Upper lobe of left lung (tissue), 6 donors: ENCODE data around the gene SLC1A2. TPM values are rescaled to one million over a fixed set of nuclear protein-coding genes. Genes with fewer than 3 reads are reported as not detected.

Source experiments
- ATAC-seq, 2 donors: fragments of 200-7000 bp; cut with Tn5 transposase; one replicate each; pipeline ENCODE4 v1.9.1; 2022; ENCODE audit warnings: mild to moderate bottlenecking in 2 of 2, moderate library complexity in 2 of 2; ENCODE audit not compliant: low FRiP score in 2 of 2
- DNase-seq, 2 donors: peaks; one replicate each; pipeline ENCODE4 v3.0.0-alpha.2; 2019 to 2020
- H3K27ac ChIP-seq, 4 donors: fragments of 200-600 bp; sonication (generic); one replicate each; pipeline ENCODE4 v1.5.1; 2016 to 2019
- H3K27me3 ChIP-seq, 4 donors: fragments of 200-600 bp; sonication (generic); one replicate each; pipeline ENCODE4 v1.5.1; 2017 to 2019
- H3K36me3 ChIP-seq, 4 donors: fragments of 200-600 bp; sonication (generic); one replicate each; pipeline ENCODE4 v1.5.1; 2016 to 2019
- H3K4me1 ChIP-seq, 4 donors: fragments of 200-600 bp; sonication (generic); one replicate each; pipeline ENCODE4 v1.5.1; 2018 to 2019
- H3K4me3 ChIP-seq, 4 donors: fragments of 200-600 bp; sonication (generic); one replicate each; pipeline ENCODE4 v1.5.1; 2017 to 2019; ENCODE audit warnings: mild to moderate bottlenecking in 2 of 4, moderate library complexity in 1 of 4
- H3K9me3 ChIP-seq, 4 donors: fragments of 200-600 bp; sonication (generic); one replicate each; pipeline ENCODE4 v1.5.1; 2018 to 2019
- EP300 ChIP-seq, 4 donors: sonication (generic); formaldehyde crosslinking; IDR thresholded peaks; one replicate each; pipeline ENCODE4 v1.5.1; 2017; ENCODE audit warnings: antibody characterized with exemption in 4 of 4, control low read depth in 2 of 4
- POLR2A ChIP-seq, 4 donors: fragments of 450-650 bp; IDR thresholded peaks; one replicate each; pipeline ENCODE4 v1.5.1; 2016 to 2017; ENCODE audit warnings: antibody characterized with exemption in 4 of 4, mild to moderate bottlenecking in 2 of 4
- POLR2AphosphoS5 ChIP-seq, 2 donors: sonication (generic); formaldehyde crosslinking; IDR thresholded peaks; one replicate each; pipeline ENCODE4 v1.5.1; 2017; ENCODE audit warnings: antibody characterized with exemption in 2 of 2
- WGBS, 2 donors: methylation state at CpG; one replicate each; pipeline ENCODE4 v1.1.5; 2017 to 2018; 5-methylcytosine and 5-hydroxymethylcytosine counted together
- total RNA-seq, 6 donors: library from RNA; depleted of rRNA in 4 of 6; stranded (reverse); fragments of >200 nt in 4 of 6; gene quantifications; one replicate each; pipeline versions ENCODE4 v1.1.0 to v1.2.1, GENCODE V29; 2016 to 2021
- TF ChIP-seq, protein P1 (sequence below), 6 experiments: fragments of 450-650 bp in 4 of 6; fragments of 200-600 bp in 2 of 6; sonication (generic) in 2 of 6; IDR thresholded peaks; one replicate each; pipeline ENCODE4 v1.5.1; 2016 to 2019; ENCODE audit warnings: antibody characterized with exemption in 6 of 6
- donor health status: DM: no; HTN: no; CAD: no; lungs with moderate emphysema.
- donor health status: DM: no; HTN: yes; CAD: no; lungs with severe emphysema.

SLC1A2 gene
- total RNA-seq, 6 donors from 2014 or later: 1.5 to 3.1 (median 2.0) TPM

- TF ChIP-seq POLR2AphosphoS5 (IDR thresholded peaks at IDR 0.05): no peak
- TF ChIP-seq EP300 (IDR thresholded peaks at IDR 0.05): no peak
- no peak for TF ChIP-seq POLR2A (IDR thresholded peaks at IDR 0.05)
- TF ChIP-seq, protein P1, sequence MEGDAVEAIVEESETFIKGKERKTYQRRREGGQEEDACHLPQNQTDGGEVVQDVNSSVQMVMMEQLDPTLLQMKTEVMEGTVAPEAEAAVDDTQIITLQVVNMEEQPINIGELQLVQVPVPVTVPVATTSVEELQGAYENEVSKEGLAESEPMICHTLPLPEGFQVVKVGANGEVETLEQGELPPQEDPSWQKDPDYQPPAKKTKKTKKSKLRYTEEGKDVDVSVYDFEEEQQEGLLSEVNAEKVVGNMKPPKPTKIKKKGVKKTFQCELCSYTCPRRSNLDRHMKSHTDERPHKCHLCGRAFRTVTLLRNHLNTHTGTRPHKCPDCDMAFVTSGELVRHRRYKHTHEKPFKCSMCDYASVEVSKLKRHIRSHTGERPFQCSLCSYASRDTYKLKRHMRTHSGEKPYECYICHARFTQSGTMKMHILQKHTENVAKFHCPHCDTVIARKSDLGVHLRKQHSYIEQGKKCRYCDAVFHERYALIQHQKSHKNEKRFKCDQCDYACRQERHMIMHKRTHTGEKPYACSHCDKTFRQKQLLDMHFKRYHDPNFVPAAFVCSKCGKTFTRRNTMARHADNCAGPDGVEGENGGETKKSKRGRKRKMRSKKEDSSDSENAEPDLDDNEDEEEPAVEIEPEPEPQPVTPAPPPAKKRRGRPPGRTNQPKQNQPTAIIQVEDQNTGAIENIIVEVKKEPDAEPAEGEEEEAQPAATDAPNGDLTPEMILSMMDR (IDR thresholded peaks at IDR 0.05): no peak
- no peak for DNase-seq
- Histone ChIP-seq H3K4me1 (peaks cover 0 to 5% (median 0%) of the 10 kb centered on the region in 4 donors), H3K36me3 (no peaks in the 10 kb centered on the region), H3K27ac (no peak overlapping the region), H3K4me3 (no peak overlapping the region), H3K27me3 (no peaks in the 10 kb centered on the region), H3K9me3 (no peaks in the 10 kb centered on the region)
- ATAC-seq: peak in 1 of 2 donors; percentile 73
- WGBS, 2 donors: 85 to 90% methylated on average over 5 of the region's 5 CpGs
These were observed 138.1 kb downstream of the SLC1A2 start for GRCh38 chr11:35281169-35281688.

DNA sequence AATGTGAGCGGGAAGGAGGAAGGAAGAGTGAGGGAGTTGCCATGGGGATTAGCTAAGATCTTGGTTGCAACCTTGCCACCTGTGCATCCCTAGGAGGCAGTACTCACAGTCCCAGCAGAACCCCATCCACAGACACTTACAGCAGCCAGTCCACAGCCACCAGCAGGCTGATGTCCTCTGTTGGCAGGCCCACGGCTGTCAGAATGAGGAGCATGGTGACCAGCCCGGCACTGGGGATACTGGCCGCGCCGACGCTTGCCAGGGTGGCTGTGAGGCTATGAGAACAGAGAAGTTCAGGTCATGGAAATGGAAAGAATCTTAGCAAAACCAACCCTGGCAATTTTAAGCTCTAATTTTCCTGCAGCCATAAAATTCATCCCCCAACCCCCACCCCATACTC, 138.6 kb downstream of the SLC1A2 start:
- no peak overlapping the region for H3K4me3 ChIP-seq
- TF ChIP-seq POLR2A (IDR thresholded peaks at IDR 0.05) (no peak), EP300 (IDR thresholded peaks at IDR 0.05) (no peak), POLR2AphosphoS5 (IDR thresholded peaks at IDR 0.05) (no peak)
- TF ChIP-seq, protein P1 (IDR thresholded peaks at IDR 0.05): no peak
- no peaks in the 10 kb centered on the region for H3K36me3 ChIP-seq
- 92 to 96% methylated on average over 6 to 7 of the region's 7 CpGs for WGBS, 2 donors
- DNase-seq (peak in 1 of 2 donors; percentile 43), ATAC-seq (no peak)
- H3K9me3 ChIP-seq: no peaks in the 10 kb centered on the region
- H3K27me3 ChIP-seq: no peaks in the 10 kb centered on the region
- H3K27ac ChIP-seq: no peak overlapping the region
- H3K4me1 ChIP-seq: peaks cover 3 to 8% (median 4%) of the 10 kb centered on the region in 4 donors

DNA sequence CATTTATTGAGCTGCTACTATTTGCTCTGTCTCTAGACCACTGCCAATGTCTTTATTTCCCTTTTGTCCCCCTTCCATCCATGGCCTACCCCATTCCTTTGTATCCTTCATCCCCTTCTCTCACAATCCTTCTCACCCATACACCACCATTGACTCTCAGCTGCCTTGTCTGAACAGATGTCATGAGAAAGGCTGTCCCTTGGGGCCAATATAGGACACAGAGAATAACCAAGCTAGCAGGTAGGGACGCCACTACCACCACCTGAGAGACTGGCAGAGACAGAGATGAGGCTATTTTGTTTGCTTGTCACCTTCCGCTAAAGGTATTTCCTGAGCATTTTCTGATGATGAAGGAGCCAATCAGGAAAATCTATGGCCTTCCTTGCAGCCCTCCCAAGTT, 141.5 kb downstream of the SLC1A2 start:
- no peak overlapping the region for H3K27ac ChIP-seq
- WGBS, 2 donors: 92 to 94% methylated on average over 2 of the region's 2 CpGs

GRCh38 chr11:35276396-35277145, 142.8 kb downstream of the SLC1A2 start:
- peak; percentile 16 to 64 for ATAC-seq
- TF ChIP-seq EP300 (IDR thresholded peaks at IDR 0.05) (peak in 1 of 4 donors; percentile 64), POLR2A (IDR thresholded peaks at IDR 0.05) (peak in 1 of 4 donors; percentile 12), POLR2AphosphoS5 (IDR thresholded peaks at IDR 0.05) (peak in 1 of 2 donors; percentile 26)
- TF ChIP-seq, protein P1 (IDR thresholded peaks at IDR 0.05): no peak
- Histone ChIP-seq H3K36me3 (no peaks in the 10 kb centered on the region), H3K9me3 (no peaks in the 10 kb centered on the region), H3K4me1 (peaks cover 11 to 21% (median 14%) of the 10 kb centered on the region in 4 donors), H3K27me3 (no peaks in the 10 kb centered on the region), H3K27ac (peak overlapping the region; percentile 38 to 74 (median 62)), H3K4me3 (no peak overlapping the region)
- DNase-seq: peak in 1 of 2 donors; percentile 75
- 73 to 94% methylated on average over 2 of the region's 2 CpGs for WGBS, 2 donors

More for the DNA sequence above, 141.5 kb downstream of the SLC1A2 start:
- Histone ChIP-seq H3K27me3 (no peaks in the 10 kb centered on the region), H3K4me3 (no peak overlapping the region), H3K9me3 (no peaks in the 10 kb centered on the region), H3K36me3 (no peaks in the 10 kb centered on the region), H3K4me1 (peaks cover 11 to 21% (median 14%) of the 10 kb centered on the region in 4 donors)
- TF ChIP-seq EP300 (IDR thresholded peaks at IDR 0.05) (no peak), POLR2AphosphoS5 (IDR thresholded peaks at IDR 0.05) (no peak), POLR2A (IDR thresholded peaks at IDR 0.05) (no peak)
- TF ChIP-seq, protein P1 (IDR thresholded peaks at IDR 0.05): no peak
- ATAC-seq (no peak), DNase-seq (no peak)
